ENCODE results near the gene STN1. TPM values are rescaled to one million over a fixed set of nuclear protein-coding genes. Genes with fewer than 3 reads are reported as not detected.

STN1 gene
- total RNA-seq, 6 experiments from 2014 or later: 12.1 to 15.6 (median 14.7) TPM

DNA sequence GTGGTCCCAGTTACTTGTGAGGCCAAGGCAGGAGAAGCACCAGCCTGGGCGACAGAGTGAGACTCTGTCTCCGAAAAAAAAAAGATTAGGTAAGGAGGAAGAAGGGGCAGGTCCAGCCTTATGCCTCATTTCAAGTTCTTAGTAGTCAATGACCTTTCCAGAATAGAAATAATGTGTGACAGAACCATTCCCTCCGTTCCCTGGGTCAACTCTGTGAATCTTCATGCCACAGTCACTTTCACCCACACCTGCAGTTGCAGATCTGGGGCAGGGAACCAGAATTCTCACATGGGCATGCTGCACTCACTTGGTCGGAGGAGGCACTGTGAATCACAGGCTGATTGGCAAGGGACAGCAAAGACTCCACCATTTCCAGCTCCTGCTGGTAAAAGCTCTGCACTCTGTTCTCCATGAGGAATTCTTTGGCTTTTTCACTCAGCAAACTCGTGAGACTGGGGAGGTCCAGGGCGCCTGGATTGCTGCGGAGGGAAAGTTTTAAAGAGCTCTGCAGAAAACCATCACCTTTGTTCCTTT is 20.7 kb downstream of the STN1 start:
- peaks cover 19% of the 10 kb centered on the region for H3K36me3 Mint-ChIP-seq (ENCODE audit: low read depth)
- H3K9me3 Mint-ChIP-seq: no peaks in the 10 kb centered on the region
- 0 out of 2 replicates have a peak overlapping the region, but pooled peaks have one; percentile 19 for H3K27ac Mint-ChIP-seq
- TF ChIP-seq, protein P1, sequence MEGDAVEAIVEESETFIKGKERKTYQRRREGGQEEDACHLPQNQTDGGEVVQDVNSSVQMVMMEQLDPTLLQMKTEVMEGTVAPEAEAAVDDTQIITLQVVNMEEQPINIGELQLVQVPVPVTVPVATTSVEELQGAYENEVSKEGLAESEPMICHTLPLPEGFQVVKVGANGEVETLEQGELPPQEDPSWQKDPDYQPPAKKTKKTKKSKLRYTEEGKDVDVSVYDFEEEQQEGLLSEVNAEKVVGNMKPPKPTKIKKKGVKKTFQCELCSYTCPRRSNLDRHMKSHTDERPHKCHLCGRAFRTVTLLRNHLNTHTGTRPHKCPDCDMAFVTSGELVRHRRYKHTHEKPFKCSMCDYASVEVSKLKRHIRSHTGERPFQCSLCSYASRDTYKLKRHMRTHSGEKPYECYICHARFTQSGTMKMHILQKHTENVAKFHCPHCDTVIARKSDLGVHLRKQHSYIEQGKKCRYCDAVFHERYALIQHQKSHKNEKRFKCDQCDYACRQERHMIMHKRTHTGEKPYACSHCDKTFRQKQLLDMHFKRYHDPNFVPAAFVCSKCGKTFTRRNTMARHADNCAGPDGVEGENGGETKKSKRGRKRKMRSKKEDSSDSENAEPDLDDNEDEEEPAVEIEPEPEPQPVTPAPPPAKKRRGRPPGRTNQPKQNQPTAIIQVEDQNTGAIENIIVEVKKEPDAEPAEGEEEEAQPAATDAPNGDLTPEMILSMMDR (IDR thresholded peaks at IDR 0.05): no peak
- no peak overlapping the region for H3K4me3 Mint-ChIP-seq
- no peak for DNase-seq
- no peaks in the 10 kb centered on the region for H3K27me3 Mint-ChIP-seq (ENCODE audit: insufficient read depth)
- peaks cover 54% of the 10 kb centered on the region for H3K4me1 Mint-ChIP-seq (ENCODE audit: low read depth)

DNA sequence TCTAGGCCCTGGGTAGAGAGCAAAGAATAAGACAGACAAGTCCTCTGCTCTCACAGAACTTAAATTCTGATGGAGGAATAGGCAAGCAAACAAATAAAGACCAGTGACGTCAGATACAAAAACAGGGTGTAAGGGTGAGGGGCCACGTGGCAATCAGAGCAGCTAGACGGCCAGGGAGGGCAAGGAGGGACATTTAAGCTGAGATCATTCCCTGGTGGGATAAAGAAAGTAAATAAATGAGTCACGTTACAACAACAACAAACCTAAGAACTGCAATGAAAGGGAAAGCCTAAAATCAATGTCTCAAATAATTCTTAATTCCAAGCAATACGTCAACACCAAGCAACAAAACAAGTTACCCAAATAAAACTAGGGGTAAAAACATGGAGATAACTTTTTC is 21.8 kb downstream of the STN1 start:
- Mint-ChIP-seq H3K9me3 (no peaks in the 10 kb centered on the region), H3K4me3 (no peak overlapping the region), H3K4me1 (ENCODE audit: low read depth) (peaks cover 54% of the 10 kb centered on the region), H3K36me3 (ENCODE audit: low read depth) (peaks cover 19% of the 10 kb centered on the region), H3K27me3 (ENCODE audit: insufficient read depth) (no peaks in the 10 kb centered on the region), H3K27ac (peak overlapping the region; percentile 93)
- no peak for DNase-seq
- TF ChIP-seq, protein P1 (IDR thresholded peaks at IDR 0.05): no peak

DNA sequence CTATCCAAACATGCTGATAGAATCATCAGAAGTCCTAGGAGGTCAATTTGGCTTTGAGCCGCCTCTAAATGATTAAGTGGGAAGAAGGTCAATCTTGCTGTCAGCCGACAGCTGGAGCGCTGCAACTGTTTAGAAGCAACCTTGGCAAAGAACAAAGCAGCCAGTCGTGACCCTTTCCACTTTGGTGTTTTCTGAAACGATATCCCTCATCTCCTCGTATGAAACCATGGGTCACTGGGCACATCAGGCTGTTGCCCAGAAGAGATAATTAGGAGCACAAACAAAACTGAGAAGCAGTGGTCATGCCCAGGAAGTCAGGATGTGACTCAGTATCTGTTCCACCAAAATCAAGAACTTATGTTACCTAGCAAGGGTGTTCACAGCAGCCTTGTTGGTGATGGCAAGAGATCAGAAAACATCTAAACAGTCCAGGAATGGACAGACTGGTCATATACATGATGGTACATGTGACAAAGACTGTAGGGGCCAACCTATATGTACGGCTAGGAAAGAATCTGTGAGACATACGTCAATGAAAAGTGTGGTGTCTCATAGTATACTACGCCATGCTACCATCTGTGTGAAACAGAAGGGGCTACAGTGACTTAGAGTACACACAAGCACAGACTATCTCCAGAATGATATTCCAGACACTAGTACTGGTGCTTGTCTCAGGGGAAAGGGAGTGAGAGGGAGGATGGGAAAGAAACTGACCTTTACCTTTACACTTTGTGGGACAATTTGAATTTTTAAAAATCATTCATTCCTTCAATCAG is 22.4 kb downstream of the STN1 start:
- Mint-ChIP-seq H3K36me3 (ENCODE audit: low read depth) (peaks cover 19% of the 10 kb centered on the region), H3K4me1 (ENCODE audit: low read depth) (peaks cover 52% of the 10 kb centered on the region), H3K27me3 (ENCODE audit: insufficient read depth) (no peaks in the 10 kb centered on the region), H3K27ac (peak overlapping the region; percentile 93), H3K9me3 (no peaks in the 10 kb centered on the region), H3K4me3 (peak overlapping the region; percentile 69)
- TF ChIP-seq, protein P1 (IDR thresholded peaks at IDR 0.05): no peak
- DNase-seq: peak; percentile 74

DNA sequence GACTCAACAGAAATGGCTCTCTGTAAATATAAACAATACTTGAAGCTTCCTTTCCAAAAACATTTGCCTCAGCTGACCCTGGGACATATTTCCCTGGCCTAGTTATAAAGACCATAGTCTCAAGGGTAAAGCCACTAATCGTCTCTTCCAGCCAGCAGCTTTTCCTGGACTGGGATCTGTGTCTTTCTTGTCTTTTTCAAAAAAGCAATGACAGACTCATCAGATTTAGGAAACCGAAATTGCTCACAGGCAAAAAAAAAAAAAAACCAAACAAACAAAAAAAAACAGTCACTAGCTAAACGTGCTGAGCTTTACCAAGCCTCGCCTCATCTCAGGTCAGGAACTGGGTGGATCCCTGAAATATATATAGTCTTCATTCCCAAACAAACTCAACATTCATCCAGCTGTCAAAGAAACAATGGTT is 23.5 kb downstream of the STN1 start:
- Mint-ChIP-seq H3K36me3 (ENCODE audit: low read depth) (peaks cover 15% of the 10 kb centered on the region), H3K9me3 (no peaks in the 10 kb centered on the region), H3K27me3 (ENCODE audit: insufficient read depth) (no peaks in the 10 kb centered on the region; the same call in 1 of the 2 replicates), H3K4me3 (peak overlapping the region; percentile 69), H3K4me1 (ENCODE audit: low read depth) (peaks cover 53% of the 10 kb centered on the region), H3K27ac (peak overlapping the region; percentile 93)
- DNase-seq: no peak
- TF ChIP-seq, protein P1 (IDR thresholded peaks at IDR 0.05): no peak

DNA sequence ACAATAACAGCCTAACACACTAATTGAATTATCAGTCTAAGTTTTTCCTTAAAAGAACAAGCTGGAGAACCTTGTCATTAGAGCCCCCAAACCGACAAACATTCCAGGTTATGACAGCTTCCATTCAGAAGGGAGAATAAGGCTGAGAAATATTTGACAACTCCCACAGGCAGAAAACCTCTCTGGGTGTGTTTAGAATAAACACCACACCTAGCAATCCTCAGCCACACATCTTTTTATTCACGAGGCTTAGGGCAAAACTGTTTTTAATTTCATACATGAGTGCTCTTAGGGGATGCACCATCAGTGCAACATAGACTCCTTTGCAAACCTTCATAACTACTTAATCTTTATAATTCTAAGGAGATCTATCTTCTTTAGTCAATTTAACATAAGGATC is 24.2 kb downstream of the STN1 start:
- no peaks in the 10 kb centered on the region for H3K9me3 Mint-ChIP-seq
- H3K4me3 Mint-ChIP-seq: peak overlapping the region; percentile 69; the same call in 1 of the 2 replicates
- H3K27ac Mint-ChIP-seq: peak overlapping the region; percentile 93
- TF ChIP-seq, protein P1 (IDR thresholded peaks at IDR 0.05): no peak
- H3K27me3 Mint-ChIP-seq (ENCODE audit: insufficient read depth): no peaks in the 10 kb centered on the region; the same call in 1 of the 2 replicates
- DNase-seq: no peak
- H3K36me3 Mint-ChIP-seq (ENCODE audit: low read depth): peaks cover 14% of the 10 kb centered on the region
- peaks cover 59% of the 10 kb centered on the region for H3K4me1 Mint-ChIP-seq (ENCODE audit: low read depth)
